HG02759 (cell line): ENCODE data around the gene TBX20.
"Not testable (repeated sequence)": the region's sequence is repeated elsewhere in the genome, so short reads cannot be mapped to it uniquely, and the experiment has no call there.

ENCODE experiments used
- ATAC-seq: cut with Tn5 transposase; IDR thresholded peaks from one replicate; pipeline ENCODE4 v1.9.1; 2021; ENCODE audit warnings: mild to moderate bottlenecking, moderate library complexity; ENCODE audit not compliant: unreplicated experiment

TBX20 gene

GRCh38 chr7:35222445-35222844 is 31.5 kb downstream of the TBX20 start:
- not testable (repeated sequence) for ATAC-seq

DNA sequence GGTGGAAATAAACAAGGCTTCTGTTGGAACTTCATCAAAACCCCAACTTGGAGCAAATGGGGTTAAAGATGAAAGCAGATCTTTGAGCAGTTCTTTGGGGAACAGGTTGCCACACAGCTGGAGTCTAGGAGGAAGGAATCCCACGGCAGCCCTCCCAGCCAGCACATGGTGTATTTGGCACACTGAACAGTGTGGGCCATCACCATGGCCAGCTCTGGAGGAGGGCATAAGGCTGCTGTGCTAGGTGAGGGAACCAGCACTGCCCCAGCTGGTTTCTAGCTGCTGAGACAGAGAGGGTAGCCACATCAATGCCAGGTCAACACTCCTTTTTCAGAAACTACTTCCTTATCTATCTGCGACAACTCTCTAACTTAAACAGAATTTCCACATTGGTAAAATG is 33.7 kb downstream of the TBX20 start:
- not testable (repeated sequence) for ATAC-seq

DNA sequence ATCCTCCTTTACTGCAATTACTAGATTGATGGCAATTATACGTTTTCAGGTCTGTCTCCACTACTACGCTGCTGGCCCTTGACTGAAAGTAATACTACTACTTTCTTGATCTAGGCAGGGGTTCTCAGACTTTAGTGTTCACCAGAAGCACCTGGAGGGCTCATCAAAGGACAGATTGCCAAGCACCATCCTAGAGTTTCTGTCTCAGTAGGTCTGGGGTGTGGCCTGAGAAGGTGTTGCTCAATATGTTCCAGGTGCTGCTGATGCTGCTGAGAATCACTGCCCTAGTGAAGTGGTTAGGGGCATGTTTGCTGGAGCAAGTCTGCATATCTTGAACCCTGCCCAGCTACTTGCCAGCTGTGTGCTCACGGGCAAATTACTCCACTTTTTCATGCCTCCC is 37.9 kb downstream of the TBX20 start:
- ATAC-seq: not testable (repeated sequence)

DNA sequence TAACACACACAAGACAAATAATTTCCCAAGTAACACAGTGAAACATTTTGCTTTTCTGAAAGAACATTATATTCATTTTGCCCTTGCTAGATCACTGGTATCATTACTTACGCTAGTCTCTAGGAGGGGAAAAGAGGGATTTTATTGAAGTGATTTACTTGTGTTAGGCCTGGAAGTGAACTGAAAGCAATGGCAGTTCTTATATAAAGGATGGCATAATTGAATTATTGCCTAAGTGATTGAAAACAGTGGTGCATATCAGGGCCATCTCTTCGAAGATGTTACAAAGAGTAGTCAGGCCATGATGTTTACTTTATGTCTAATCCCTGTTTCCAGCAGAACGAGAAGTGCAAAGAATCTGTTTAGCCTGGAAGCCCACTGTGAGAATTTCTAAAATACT is 38.8 kb downstream of the TBX20 start:
- ATAC-seq: not testable (repeated sequence)

DNA sequence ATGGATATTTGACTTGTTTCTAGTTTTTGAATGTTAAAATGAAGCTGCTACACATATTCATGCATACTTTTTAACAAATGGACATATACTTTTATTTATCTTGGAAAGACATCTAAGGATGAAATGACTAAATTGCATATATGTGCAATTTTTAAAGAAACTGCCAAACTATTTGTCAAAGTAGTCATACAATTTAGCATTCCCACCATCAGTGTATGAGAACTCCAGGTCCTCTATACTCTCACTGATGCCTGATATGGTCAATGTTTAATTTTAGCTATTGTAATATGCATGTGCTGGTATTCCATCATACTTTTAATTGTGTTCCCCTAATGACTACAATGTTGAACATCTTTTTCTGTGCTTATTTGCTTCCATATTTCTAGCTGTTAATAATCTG is 47.0 kb downstream of the TBX20 start:
- ATAC-seq: not testable (repeated sequence)

DNA sequence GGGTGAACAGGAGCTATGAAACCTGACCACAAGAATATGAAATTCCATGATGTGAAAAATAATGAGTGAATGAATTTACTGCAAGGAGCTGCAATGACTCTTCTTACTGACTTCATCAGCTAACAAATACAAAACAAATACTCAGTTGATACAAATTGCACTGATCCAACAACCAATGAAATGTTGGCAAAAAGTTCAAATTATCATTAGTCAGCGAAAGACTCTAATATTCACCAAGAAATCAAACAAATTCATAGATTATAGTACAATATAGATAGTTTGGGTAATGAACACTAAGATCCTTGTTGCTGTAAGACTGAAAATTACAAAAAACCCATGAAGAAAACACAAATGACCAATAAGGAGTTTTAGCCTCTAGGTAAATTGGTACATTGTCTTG is 49.0 kb downstream of the TBX20 start:
- ATAC-seq: not testable (repeated sequence)

GRCh38 chr7:35204031-35204430 is 49.9 kb downstream of the TBX20 start:
- not testable (repeated sequence) for ATAC-seq

GRCh38 chr7:35202353-35202752 is 51.5 kb downstream of the TBX20 start:
- not testable (repeated sequence) for ATAC-seq

- ATAC-seq: not testable (repeated sequence)
These were observed 53.7 kb downstream of the TBX20 start for GRCh38 chr7:35200170-35200569.

DNA sequence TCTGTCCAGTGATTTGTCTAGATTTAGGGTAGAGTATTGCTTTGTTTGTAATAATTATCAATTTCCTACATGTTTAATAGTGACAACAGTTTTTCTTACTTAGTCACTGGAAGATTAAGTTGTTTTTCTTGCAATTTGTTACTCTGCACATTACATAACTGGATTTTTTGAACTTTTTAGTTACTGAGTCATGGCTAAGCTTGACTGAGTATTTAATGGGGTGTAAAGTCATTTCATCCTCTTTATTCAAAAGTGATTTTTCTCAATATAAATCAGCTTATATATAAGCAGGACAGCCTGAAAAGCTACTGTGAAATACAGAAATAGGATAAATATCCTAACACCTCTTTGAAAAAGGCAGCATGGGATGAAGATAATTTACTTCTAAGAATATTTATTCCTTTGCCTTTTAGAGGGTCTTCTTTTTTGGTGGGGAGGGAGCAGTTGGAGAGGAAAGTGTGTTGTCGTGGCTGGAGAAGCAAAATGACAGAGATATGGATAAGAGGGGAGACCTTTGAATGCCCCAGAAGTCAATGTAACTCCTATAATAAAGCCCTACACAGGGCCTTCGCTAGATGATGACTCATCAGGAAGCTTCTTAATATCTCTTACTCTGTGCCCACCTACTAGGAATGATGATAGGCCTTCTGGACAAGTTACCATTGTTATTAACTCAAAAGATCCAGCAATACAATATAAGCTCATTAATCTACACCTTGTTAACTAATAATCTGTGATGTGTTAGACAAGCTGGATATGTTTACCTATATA is 55.3 kb downstream of the TBX20 start:
- not testable (repeated sequence) for ATAC-seq

DNA sequence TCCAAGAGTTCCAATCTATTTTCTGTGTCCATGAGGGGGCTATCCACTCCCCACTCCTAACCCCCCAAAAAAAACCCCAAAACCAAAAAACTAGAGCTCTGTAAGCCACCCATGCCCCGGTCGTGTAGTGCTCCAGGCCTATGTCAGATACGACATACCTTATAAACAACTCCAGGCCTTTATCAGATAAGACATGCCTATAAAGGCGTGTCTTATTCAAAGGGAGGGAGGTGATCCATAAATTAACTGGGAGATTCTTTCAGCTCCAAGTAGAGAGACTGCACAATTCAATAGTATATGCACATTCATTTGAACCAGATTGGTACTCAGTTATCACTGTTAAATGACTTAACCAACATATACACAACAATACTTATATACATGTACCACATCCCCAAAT is 62.3 kb downstream of the TBX20 start:
- not testable (repeated sequence) for ATAC-seq

GRCh38 chr7:35190146-35190773 is 63.6 kb downstream of the TBX20 start:
- not testable (repeated sequence) for ATAC-seq

GRCh38 chr7:35186751-35187150 is 67.1 kb downstream of the TBX20 start:
- ATAC-seq: not testable (repeated sequence)

DNA sequence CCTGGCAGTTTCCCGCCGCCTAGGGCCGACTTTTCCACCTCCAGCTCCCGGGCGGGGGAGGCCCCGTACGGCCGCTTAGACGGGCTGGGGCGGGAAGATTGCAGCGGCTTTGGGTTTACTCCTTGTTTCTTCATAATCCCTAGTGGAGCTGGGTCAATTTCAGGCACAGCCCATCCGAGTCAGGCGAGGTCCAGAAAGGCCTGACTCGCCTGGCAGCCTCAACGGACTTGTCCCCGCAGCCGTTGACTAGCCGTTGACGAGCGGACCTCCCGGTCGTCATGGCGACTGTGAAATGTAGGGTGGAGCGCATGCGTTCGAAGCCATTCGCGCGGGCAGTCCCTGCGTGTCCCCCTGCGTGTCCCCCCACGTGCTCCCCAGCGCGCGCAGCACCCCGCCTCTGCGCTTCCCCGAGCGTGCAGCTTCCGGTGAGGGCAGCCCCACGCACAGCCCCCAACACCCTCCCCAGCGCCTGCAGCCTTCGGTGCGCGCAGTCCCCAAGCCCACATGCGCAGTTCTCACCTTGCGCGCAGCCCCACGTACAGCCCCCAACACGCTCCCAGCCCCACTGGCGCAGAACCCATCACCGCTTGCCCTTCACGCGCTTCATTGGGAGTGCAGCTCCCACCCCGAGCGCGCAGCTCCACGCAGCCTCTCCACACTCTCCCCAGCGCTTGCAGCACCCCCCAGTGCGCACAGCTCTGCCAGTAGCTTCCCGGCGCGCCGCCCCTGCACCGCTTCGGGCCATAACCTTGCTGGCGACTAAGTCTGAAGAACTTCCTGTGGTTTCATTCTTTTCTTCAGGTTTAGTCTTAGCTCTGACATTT is 67.8 kb downstream of the TBX20 start:
- no peak for ATAC-seq

- not testable (repeated sequence) for ATAC-seq
These were observed 68.4 kb downstream of the TBX20 start for GRCh38 chr7:35185578-35185907.

GRCh38 chr7:35184961-35185360 is 68.9 kb downstream of the TBX20 start:
- not testable (repeated sequence) for ATAC-seq

DNA sequence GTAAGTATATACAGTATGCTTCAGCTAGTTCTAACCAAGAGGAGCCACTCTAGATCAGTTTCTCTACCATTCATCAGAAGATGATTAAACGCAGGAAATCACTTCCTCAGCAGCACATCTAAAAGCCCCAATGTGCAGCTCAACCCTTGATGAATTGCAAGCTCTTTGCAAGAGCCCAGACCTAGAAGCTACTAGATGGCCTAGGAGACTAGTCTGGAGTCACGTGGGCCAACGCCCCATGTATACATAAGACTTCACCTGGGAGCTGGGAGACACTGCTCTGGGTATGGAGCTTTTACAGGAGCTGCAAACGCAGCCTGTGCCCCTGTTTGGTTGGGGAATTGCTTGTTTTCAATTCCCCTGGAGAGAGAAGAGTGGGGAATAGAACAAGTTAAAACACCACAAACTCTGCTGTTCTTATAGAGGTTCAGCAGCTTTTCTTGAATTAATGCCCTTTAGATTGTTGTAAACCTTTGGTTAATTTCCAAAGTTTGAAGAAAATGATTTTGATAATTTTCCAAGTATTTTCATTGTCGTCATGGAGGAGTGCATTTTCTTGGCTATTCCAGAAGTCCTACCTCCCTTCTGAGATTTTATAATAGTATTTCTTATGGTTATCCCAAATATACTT is 69.9 kb downstream of the TBX20 start:
- not testable (repeated sequence) for ATAC-seq

DNA sequence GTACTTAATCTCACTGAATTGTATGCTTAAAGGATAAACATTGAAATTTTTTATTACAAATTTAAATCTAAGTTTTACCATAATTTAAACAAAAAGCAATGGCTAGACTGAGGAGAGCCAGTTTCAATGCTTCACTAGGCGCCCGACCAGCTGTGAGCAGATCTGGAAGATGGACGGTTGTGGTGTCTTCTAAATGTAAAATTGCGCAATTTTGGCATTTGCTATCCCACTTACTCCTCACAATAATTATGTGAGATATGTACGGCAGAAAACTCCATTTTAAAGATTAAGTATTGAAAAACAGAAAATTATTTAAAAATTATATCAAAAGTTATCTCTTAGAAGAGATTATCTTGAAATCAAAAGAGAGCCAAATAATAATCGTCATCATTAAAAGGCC is 73.2 kb downstream of the TBX20 start:
- not testable (repeated sequence) for ATAC-seq

DNA sequence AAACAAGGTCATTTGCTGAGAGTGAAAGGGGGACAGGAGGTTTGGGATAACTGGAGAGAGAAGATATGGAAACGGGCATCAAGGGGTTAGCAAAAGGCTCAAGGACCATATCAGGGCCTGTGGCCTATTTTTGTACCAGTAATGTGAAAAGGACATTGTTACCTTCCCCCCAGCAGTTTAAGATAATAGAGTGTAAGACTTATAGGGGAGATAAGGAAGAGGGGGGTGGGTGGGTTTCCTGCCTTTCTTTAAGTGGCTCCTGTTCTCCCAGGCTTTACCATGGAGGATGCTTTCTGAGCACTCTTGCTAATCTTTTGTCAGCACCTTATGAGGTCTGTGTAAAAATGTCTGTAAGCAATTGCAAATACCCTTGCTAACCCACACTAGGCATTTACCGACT is 80.7 kb downstream of the TBX20 start:
- ATAC-seq: not testable (repeated sequence)

GRCh38 chr7:35172131-35172530 is 81.8 kb downstream of the TBX20 start:
- ATAC-seq: not testable (repeated sequence)

DNA sequence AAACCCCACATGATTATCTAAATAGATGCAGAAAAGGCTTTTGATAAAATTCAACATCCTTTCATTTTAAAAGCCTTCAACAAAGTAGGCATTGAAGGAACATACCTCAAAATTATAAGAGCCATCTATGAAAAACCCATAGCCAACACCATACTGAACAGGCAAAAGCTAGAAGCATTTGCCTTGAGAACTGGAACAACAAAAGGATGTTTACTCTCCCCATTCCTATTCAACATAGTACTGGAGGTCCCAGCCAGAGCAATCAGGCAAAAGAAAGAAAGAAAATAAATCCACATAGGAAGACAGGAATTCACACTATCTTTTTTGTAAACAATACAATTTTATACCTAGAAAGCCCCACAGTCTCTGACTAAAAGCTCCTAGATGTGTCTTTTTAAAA is 86.2 kb downstream of the TBX20 start:
- not testable (repeated sequence) for ATAC-seq
